Astrocyte (in vitro differentiated cells and primary cell): Measurements from ENCODE around the gene NUMB. TPM values are rescaled to one million over a fixed set of nuclear protein-coding genes. Genes with fewer than 3 reads are reported as not detected.

Experiments used
- DNase-seq: peaks from one replicate; pipeline ENCODE4 v3.0.0-alpha.2; 2010; ENCODE audit warnings: low read depth
- FAIRE-seq: peaks from 2 replicates; lab custom pipeline; 2011; peaks lifted over from hg19 to GRCh38; lab: Jason Lieb, UNC
- H2AFZ ChIP-seq: 2 replicates; pipeline ENCODE4 v1.6.0; 2012; ENCODE audit warnings: low read depth, low read length, inconsistent platforms
- H3K27ac ChIP-seq: 2 replicates; pipeline ENCODE4 v1.5.1; 2011; ENCODE audit warnings: low read depth, low read length, inconsistent platforms
- H3K27me3 ChIP-seq: 2 replicates; pipeline ENCODE4 v1.6.0; 2011; ENCODE audit warnings: low read length, inconsistent platforms; ENCODE audit not compliant: insufficient read depth
- H3K36me3 ChIP-seq: 2 replicates; pipeline ENCODE4 v1.5.1; 2011; ENCODE audit warnings: low read length, inconsistent platforms; ENCODE audit not compliant: insufficient read depth
- H3K4me1 ChIP-seq: 2 replicates; pipeline ENCODE4 v1.5.1; 2011; ENCODE audit warnings: low read length, inconsistent platforms; ENCODE audit not compliant: insufficient read depth
- H3K4me2 ChIP-seq: 2 replicates; pipeline ENCODE4 v1.6.0; 2012; ENCODE audit warnings: low read length, inconsistent platforms
- H3K4me3 ChIP-seq: 2 replicates; pipeline ENCODE4 v1.5.1; 2011; ENCODE audit warnings: low read depth, mild to moderate bottlenecking, low read length, inconsistent platforms; ENCODE audit not compliant: insufficient read depth
- H3K79me2 ChIP-seq: 2 replicates; pipeline ENCODE4 v1.6.0; 2012; ENCODE audit warnings: mild to moderate bottlenecking, low read length, inconsistent platforms; ENCODE audit not compliant: insufficient read depth
- H3K9ac ChIP-seq: 2 replicates; pipeline ENCODE4 v1.6.0; 2012; ENCODE audit warnings: mild to moderate bottlenecking, low read length, inconsistent platforms
- H3K9me3 ChIP-seq: 2 replicates; pipeline ENCODE4 v1.5.1; 2012; ENCODE audit warnings: low read depth, mild to moderate bottlenecking, low read length, inconsistent platforms; ENCODE audit not compliant: insufficient read depth
- H4K20me1 ChIP-seq: 2 replicates; pipeline ENCODE4 v1.6.0; 2012; ENCODE audit warnings: low read length, inconsistent platforms; ENCODE audit not compliant: insufficient read depth
- H3K27ac Mint-ChIP-seq: one replicate; pipeline ENCODE4 v1.8.0; 2021; ENCODE audit warnings: mild to moderate bottlenecking, mixed read lengths; ENCODE audit not compliant: unreplicated experiment
- H3K27me3 Mint-ChIP-seq: one replicate; pipeline ENCODE4 v1.8.0; 2021; ENCODE audit warnings: low read depth, mixed read lengths; ENCODE audit not compliant: unreplicated experiment
- H3K36me3 Mint-ChIP-seq: one replicate; pipeline ENCODE4 v1.8.0; 2021; ENCODE audit warnings: low read depth, mixed read lengths; ENCODE audit not compliant: unreplicated experiment
- H3K4me1 Mint-ChIP-seq: one replicate; pipeline ENCODE4 v1.8.0; 2021; ENCODE audit warnings: low read depth, mixed read lengths; ENCODE audit not compliant: unreplicated experiment
- H3K4me3 Mint-ChIP-seq: one replicate; pipeline ENCODE4 v1.8.0; 2021; ENCODE audit warnings: mild to moderate bottlenecking, moderate library complexity, mixed read lengths; ENCODE audit not compliant: unreplicated experiment
- H3K9me3 Mint-ChIP-seq: one replicate; pipeline ENCODE4 v1.8.0; 2021; ENCODE audit warnings: mild to moderate bottlenecking, mixed read lengths; ENCODE audit not compliant: unreplicated experiment
- EZH2 ChIP-seq: IDR thresholded peaks from 2 replicates; pipeline ENCODE4 v1.6.1; 2012; ENCODE audit warnings: mild to moderate bottlenecking, low read length, inconsistent platforms; ENCODE audit not compliant: insufficient read depth
- total RNA-seq: library from RNA; stranded (reverse); gene quantifications from 2 replicates; pipeline ENCODE4 v1.2.1, GENCODE V29; 2021
- TF ChIP-seq, protein P1 (sequence below): IDR thresholded peaks from 2 replicates; pipeline ENCODE4 v1.5.1; 2011; ENCODE audit warnings: low read depth, mild to moderate bottlenecking, inconsistent platforms, low read length, moderate library complexity; ENCODE audit not compliant: insufficient read depth

Gene NUMB
- total RNA-seq, 1 donor from 2014 or later = 93.9 TPM

DNA sequence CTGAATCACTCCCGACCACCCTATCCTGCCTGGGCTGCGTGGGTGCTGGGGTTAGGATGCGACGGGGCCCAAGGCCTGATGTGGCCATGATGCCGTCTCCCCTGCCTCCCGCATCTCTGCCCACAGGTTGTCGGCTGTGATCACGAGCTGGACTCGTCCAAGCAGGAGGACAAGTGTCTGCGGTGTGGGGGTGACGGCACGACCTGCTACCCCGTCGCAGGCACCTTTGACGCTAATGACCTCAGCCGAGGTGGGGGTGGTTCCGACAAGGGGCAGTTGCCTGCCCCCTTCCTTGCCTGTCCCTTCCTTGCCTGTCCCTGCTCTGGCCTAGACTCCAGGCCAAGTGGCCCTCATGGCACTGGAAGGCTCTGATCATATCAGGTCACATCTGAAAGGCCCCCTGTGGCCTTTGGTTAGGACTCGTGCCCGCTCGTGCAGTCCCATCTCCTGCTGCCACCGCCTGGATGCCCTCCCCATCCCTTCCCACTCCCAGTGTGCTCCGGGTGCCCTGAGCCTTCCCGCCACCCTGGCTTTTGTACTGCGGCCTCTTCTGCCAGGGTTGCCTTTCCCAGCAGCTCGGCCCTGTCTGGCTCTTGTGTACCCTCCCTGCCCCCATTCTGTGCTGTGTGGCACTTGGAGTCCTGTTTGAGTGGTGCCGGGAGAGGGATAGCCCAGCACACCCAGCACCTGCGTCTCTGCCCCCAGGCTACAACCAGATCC lies 207.4 kb downstream of the NUMB start:
- no peak for FAIRE-seq
- Mint-ChIP-seq H3K36me3 (peaks cover 3% of the 10 kb centered on the region), H3K27me3 (peaks cover 7% of the 10 kb centered on the region), H3K9me3 (no peaks in the 10 kb centered on the region), H3K27ac (no peak overlapping the region), H3K4me1 (peaks cover 4% of the 10 kb centered on the region), H3K4me3 (no peak overlapping the region)
- TF ChIP-seq, protein P1, sequence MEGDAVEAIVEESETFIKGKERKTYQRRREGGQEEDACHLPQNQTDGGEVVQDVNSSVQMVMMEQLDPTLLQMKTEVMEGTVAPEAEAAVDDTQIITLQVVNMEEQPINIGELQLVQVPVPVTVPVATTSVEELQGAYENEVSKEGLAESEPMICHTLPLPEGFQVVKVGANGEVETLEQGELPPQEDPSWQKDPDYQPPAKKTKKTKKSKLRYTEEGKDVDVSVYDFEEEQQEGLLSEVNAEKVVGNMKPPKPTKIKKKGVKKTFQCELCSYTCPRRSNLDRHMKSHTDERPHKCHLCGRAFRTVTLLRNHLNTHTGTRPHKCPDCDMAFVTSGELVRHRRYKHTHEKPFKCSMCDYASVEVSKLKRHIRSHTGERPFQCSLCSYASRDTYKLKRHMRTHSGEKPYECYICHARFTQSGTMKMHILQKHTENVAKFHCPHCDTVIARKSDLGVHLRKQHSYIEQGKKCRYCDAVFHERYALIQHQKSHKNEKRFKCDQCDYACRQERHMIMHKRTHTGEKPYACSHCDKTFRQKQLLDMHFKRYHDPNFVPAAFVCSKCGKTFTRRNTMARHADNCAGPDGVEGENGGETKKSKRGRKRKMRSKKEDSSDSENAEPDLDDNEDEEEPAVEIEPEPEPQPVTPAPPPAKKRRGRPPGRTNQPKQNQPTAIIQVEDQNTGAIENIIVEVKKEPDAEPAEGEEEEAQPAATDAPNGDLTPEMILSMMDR = no peak
- no peak for TF ChIP-seq EZH2
- Histone ChIP-seq H3K4me3 (no peak overlapping the region), H3K4me1 (peaks cover 6% of the 10 kb centered on the region), H3K9ac (no peak overlapping the region), H3K9me3 (no peaks in the 10 kb centered on the region), H2AFZ (no peak overlapping the region), H3K36me3 (no peaks in the 10 kb centered on the region), H3K27me3 (no peaks in the 10 kb centered on the region), H3K4me2 (no peak overlapping the region), H4K20me1 (no peaks in the 10 kb centered on the region), H3K79me2 (no peaks in the 10 kb centered on the region), H3K27ac (no peak overlapping the region)
- DNase-seq = no peak

- DNase-seq = no peak
- H3K27ac ChIP-seq = no peak overlapping the region
- TF ChIP-seq, protein P1 = no peak
- TF ChIP-seq EZH2 = no peak
- Mint-ChIP-seq H3K4me1 (peaks cover 4% of the 10 kb centered on the region), H3K27me3 (peaks cover 3% of the 10 kb centered on the region), H3K9me3 (no peaks in the 10 kb centered on the region), H3K27ac (no peak overlapping the region), H3K36me3 (peaks cover 3% of the 10 kb centered on the region), H3K4me3 (no peak overlapping the region)
- H3K4me3 ChIP-seq = no peak overlapping the region
- no peaks in the 10 kb centered on the region for H3K79me2 ChIP-seq
- no peaks in the 10 kb centered on the region for H4K20me1 ChIP-seq
- no peaks in the 10 kb centered on the region for H3K36me3 ChIP-seq
- H3K4me2 ChIP-seq = no peak overlapping the region
- no peak overlapping the region for H3K9ac ChIP-seq
- H3K4me1 ChIP-seq = peaks cover 6% of the 10 kb centered on the region
- no peaks in the 10 kb centered on the region for H3K27me3 ChIP-seq
- H3K9me3 ChIP-seq = no peaks in the 10 kb centered on the region
- FAIRE-seq = no peak
- H2AFZ ChIP-seq = no peak overlapping the region
Measured at GRCh38 chr14:73250317-73250713, 208.0 kb downstream of the NUMB start.

DNA sequence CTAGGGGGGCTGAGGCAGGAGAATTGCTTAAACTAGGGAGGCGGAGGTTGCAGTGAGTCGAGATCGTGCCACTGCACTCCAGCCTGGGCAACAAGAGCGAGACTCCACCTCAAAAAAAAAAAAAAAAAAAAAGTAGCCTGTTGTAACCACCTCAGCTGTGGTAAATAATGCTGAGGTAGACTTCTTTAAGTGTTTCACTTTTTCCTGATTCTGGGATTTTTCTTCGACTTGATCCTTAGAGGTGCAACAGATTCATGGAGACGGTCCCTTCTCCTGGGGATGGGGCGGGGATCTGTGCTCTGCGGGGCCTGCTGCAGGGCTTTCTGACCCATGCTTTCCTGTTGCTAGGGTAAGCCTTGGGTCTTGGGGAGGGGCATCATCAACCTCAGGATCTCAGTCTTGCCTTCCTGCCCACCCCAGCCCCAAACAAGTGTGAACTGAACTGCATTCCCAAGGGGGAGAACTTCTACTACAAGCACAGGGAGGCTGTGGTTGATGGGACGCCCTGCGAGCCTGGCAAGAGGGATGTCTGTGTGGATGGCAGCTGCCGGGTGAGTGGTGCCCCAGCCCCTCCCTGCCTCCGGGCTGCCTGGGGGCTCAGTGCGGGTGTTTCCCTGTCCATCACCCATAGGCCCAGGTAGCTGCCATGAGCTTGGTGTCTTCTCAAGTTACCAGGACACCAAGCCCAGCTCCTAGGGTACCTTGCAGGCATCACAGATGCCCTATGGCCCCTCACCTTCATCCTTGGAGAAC lies 208.6 kb downstream of the NUMB start:
- Mint-ChIP-seq H3K4me3 (no peak overlapping the region), H3K36me3 (peaks cover 3% of the 10 kb centered on the region), H3K27ac (no peak overlapping the region), H3K4me1 (peaks cover 4% of the 10 kb centered on the region), H3K9me3 (no peaks in the 10 kb centered on the region), H3K27me3 (no peaks in the 10 kb centered on the region)
- Histone ChIP-seq H3K27me3 (peaks cover 3% of the 10 kb centered on the region), H3K79me2 (no peaks in the 10 kb centered on the region), H3K9ac (no peak overlapping the region), H3K4me2 (no peak overlapping the region), H3K27ac (no peak overlapping the region), H2AFZ (no peak overlapping the region), H3K4me3 (no peak overlapping the region), H3K9me3 (no peaks in the 10 kb centered on the region), H3K36me3 (no peaks in the 10 kb centered on the region), H4K20me1 (no peaks in the 10 kb centered on the region), H3K4me1 (peaks cover 6% of the 10 kb centered on the region)
- FAIRE-seq (no peak), DNase-seq (no peak)
- TF ChIP-seq, protein P1 = no peak
- TF ChIP-seq EZH2 = no peak
